ENCODE data around the gene CCNE1. TPM values are rescaled to one million over a fixed set of nuclear protein-coding genes. Genes with fewer than 3 reads are reported as not detected.
"Not testable (repeated sequence)": the region's sequence is repeated elsewhere in the genome, so short reads cannot be mapped to it uniquely, and the experiment has no call there.

The CCNE1 gene
- total RNA-seq, 2 donors from 2014 or later, result 43.5 to 48.6 TPM

DNA sequence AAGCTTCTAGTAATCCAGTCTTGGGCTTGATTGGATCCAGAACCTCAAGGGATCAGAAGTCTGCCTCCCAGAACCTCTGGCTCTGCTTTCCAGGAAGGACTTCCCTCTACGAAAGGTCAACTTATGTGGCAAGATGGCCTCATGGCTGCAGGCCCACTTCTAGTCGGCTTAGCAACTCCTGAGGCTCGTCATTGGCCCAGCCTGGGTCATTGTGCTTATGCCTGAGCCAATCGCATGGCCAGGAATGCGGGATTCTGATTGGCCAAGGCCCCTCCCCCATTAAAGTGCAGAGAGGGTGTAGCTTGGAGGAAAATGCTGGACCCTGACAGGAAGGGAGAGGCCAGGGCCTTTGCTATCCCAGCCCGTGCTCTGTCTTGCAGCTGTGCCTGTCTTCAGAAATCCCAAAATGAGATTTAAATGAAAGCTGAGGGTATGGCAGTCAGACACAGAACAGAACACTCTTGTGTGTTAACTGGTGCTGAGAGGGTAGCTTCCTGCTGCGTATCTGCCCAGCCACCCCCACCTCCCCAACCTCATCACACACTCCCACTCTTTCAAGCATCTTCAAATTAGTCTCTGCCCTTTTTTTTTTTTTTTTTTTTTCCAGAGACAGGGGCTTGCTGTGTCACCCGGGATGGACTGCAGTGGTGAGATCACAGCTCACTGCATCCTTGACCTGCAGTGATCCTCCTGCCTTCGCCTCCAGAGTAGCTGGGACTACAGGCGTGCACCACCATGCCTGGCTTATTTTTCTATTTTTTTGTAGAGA, 5.5 kb upstream of the CCNE1 start:
- H3K36me3 Mint-ChIP-seq, result no peaks in the 10 kb centered on the region
- ATAC-seq (no peak), DNase-seq (ENCODE audit: low spot score in 2 of 2) (no peak)

DNA sequence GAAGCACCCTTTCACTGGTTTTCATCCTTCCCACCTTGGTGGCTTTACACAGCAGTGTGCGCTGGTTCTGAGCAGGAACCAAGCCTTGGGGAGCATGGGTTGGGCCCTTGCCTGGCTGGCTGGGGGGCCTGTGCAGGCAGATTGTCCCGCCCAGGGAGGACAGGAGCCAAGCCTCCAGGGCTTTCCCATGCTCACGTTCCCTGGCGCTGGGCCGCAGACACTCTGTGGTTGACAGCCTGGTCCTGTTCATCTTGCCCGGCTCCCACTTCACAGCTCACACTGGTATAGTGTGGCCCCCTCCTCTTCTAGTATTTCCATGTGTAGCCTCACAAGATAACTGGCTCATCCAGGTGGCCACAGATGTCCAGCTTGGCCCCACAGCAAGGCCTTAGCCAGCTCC, 4.6 kb upstream of the CCNE1 start:
- Mint-ChIP-seq H3K9me3 (no peaks in the 10 kb centered on the region), H3K36me3 (no peaks in the 10 kb centered on the region), H3K27ac (no peak overlapping the region)
- DNase-seq (ENCODE audit: low spot score in 2 of 2) (no peak), ATAC-seq (no peak)

More for the DNA sequence above, 5.5 kb upstream of the CCNE1 start:
- Mint-ChIP-seq H3K9me3 (no peaks in the 10 kb centered on the region), H3K27ac (no peak overlapping the region)

DNA sequence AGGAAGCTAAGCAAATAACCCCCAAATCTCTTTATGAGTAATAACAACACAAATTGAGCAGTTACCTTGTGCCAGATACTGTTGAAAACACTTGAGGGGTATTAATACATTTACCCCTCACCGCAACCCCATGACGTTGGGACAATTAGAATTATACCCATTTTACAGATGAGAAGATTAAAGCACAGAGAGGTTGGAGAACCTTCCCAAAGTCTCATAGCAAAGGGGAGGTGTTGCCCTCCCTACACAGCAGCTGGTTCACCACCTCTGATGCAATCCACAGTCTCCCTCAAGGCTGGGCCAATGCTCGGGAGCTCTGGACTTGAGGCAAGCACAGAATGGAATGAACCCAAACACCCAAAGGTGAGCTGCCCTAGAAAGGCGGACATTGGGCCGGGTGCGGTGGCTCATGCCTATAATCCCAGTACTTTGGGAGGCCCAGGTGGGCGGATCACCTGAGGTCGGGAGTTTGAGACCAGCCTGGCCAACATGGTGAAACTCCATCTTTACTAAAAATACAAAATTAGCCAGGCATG, 3.9 kb upstream of the CCNE1 start:
- no peak for DNase-seq (ENCODE audit: low spot score in 2 of 2)
- peaks cover 3 to 4% of the 10 kb centered on the region in 2 donors for H3K36me3 Mint-ChIP-seq
- H3K27ac Mint-ChIP-seq, result no peak overlapping the region
- no peaks in the 10 kb centered on the region for H3K9me3 Mint-ChIP-seq
- no peak for ATAC-seq

DNA sequence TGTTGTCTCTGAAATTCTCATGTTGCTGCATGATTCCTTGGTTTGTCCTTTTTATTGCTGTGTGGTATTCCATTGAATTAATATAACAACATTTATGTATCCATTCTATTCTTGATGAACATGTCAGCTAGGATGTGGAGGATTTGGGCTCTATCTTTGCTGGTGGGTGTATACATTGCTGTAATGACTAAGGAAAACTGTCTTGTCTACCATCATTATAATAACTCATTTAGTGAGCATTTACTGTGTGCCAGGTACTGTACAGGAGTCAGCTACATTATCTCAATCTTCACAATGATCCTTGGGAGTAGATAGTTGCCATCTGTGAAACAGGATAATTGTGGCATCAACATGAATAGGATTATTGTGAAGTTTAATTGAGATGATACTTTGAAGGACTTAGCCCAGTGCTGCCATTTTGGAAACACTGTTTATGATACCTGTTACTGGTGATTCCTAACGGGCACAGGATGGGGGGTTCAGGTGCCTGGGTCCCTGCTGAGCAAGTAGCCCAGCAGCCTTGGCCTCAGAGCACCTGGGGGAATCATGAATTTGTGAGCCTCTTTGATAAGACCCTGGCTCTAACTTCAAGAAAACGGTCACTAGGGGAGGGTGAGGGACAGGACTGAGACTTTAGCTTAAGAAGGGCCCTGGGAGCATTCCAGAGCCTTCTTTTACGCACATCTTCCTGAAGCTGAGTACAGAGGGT, 1.8 kb upstream of the CCNE1 start:
- DNase-seq (ENCODE audit: low spot score in 2 of 2), result no peak
- Mint-ChIP-seq H3K9me3 (no peaks in the 10 kb centered on the region), H3K36me3 (peaks cover 13 to 23% of the 10 kb centered on the region in 2 donors), H3K27ac (peak overlapping the region in 1 of 2 donors; percentile 76)
- no peak for ATAC-seq

GRCh38 chr19:29810504-29810871, 1.3 kb upstream of the CCNE1 start:
- DNase-seq (ENCODE audit: low spot score in 2 of 2) (no peak), ATAC-seq (no peak)
- Mint-ChIP-seq H3K36me3 (peaks cover 13 to 28% of the 10 kb centered on the region in 2 donors), H3K9me3 (no peaks in the 10 kb centered on the region), H3K27ac (peak overlapping the region; percentile 76 to 94)

- peak overlapping the region; percentile 10 to 66 for H3K27ac Mint-ChIP-seq
Measured at GRCh38 chr19:29812080-29812880, 489 bp downstream of the CCNE1 start.

GRCh38 chr19:29812881-29813275, 1.1 kb downstream of the CCNE1 start:
- H3K36me3 Mint-ChIP-seq, result peaks cover 19 to 36% of the 10 kb centered on the region in 2 donors
- DNase-seq (ENCODE audit: low spot score in 2 of 2), result no peak
- no peak for ATAC-seq
- H3K9me3 Mint-ChIP-seq, result no peaks in the 10 kb centered on the region
- peak overlapping the region; percentile 10 to 66 for H3K27ac Mint-ChIP-seq

More at GRCh38 chr19:29812080-29812880, 489 bp downstream of the CCNE1 start:
- DNase-seq (ENCODE audit: low spot score in 2 of 2) (peak in 1 of 2 donors; percentile 23), ATAC-seq (peak; percentile 1 to 19)
- Mint-ChIP-seq H3K36me3 (peaks cover 17 to 33% of the 10 kb centered on the region in 2 donors), H3K9me3 (no peaks in the 10 kb centered on the region)

GRCh38 chr19:29813642-29814041, 1.9 kb downstream of the CCNE1 start:
- peaks cover 19 to 36% of the 10 kb centered on the region in 2 donors for H3K36me3 Mint-ChIP-seq
- peak overlapping the region in 1 of 2 donors; percentile 47 for H3K27ac Mint-ChIP-seq
- H3K9me3 Mint-ChIP-seq, result no peaks in the 10 kb centered on the region
- DNase-seq (ENCODE audit: low spot score in 2 of 2) (no peak), ATAC-seq (no peak)

- Mint-ChIP-seq H3K27ac (no peak overlapping the region), H3K36me3 (peaks cover 28 to 47% of the 10 kb centered on the region in 2 donors), H3K9me3 (no peaks in the 10 kb centered on the region)
- no peak for DNase-seq (ENCODE audit: low spot score in 2 of 2)
- ATAC-seq, result no peak
Measured at GRCh38 chr19:29815231-29815630, 3.4 kb downstream of the CCNE1 start.

GRCh38 chr19:29817316-29817715, 5.5 kb downstream of the CCNE1 start:
- ATAC-seq, result no peak
- Mint-ChIP-seq H3K9me3 (no peaks in the 10 kb centered on the region), H3K36me3 (peaks cover 41 to 65% of the 10 kb centered on the region in 2 donors), H3K27ac (no peak overlapping the region)
- no peak for DNase-seq (ENCODE audit: low spot score in 2 of 2)

DNA sequence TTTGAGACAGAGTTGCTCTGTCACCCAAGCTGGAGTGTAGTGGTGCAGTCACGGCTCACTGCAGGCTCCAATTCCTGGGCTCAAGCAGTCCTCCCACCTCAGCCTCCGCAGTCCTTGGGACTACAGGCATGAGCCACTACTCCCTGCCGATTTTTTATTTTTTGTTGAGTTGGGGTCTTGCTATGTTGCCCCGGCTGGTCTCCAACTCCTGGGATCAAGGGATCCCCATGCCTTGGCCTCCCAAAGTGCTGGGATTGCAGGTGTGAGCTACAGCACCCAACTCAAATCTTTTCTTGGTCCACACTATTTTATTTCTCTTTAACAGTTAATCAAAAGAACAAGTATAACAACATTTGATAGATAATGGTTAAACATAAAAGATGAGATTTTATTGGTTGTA, 7.5 kb downstream of the CCNE1 start:
- ATAC-seq (no peak), DNase-seq (ENCODE audit: low spot score in 2 of 2) (no peak)
- H3K27ac Mint-ChIP-seq, result no peak overlapping the region
- no peaks in the 10 kb centered on the region for H3K9me3 Mint-ChIP-seq
- peaks cover 36 to 61% of the 10 kb centered on the region in 2 donors for H3K36me3 Mint-ChIP-seq

- no peak overlapping the region for H3K27ac Mint-ChIP-seq
- H3K36me3 Mint-ChIP-seq, result peaks cover 36 to 54% of the 10 kb centered on the region in 2 donors
Measured at GRCh38 chr19:29819986-29820385, 8.2 kb downstream of the CCNE1 start.

GRCh38 chr19:29823581-29824330, 12.0 kb downstream of the CCNE1 start:
- no peak for ATAC-seq
- H3K36me3 Mint-ChIP-seq, result peaks cover 29 to 42% of the 10 kb centered on the region in 2 donors

More at GRCh38 chr19:29819986-29820385, 8.2 kb downstream of the CCNE1 start:
- ATAC-seq, result no peak
- H3K9me3 Mint-ChIP-seq, result no peaks in the 10 kb centered on the region
- DNase-seq (ENCODE audit: low spot score in 2 of 2), result no peak

GRCh38 chr19:29825263-29825662, 13.5 kb downstream of the CCNE1 start:
- DNase-seq (ENCODE audit: low spot score in 2 of 2); H3K27ac Mint-ChIP-seq; ATAC-seq; H3K9me3 Mint-ChIP-seq: not testable (repeated sequence)
- H3K36me3 Mint-ChIP-seq, result peaks cover 21 to 31% of the 10 kb centered on the region in 2 donors

More at GRCh38 chr19:29823581-29824330, 12.0 kb downstream of the CCNE1 start:
- Mint-ChIP-seq H3K27ac (peak overlapping the region in 1 of 2 donors; percentile 55), H3K9me3 (no peaks in the 10 kb centered on the region)
- DNase-seq (ENCODE audit: low spot score in 2 of 2), result no peak

GRCh38 chr19:29831041-29831548, 19.3 kb downstream of the CCNE1 start:
- H3K9me3 Mint-ChIP-seq, result no peaks in the 10 kb centered on the region
- peaks cover 0 to 12% of the 10 kb centered on the region in 2 donors for H3K36me3 Mint-ChIP-seq
- H3K27ac Mint-ChIP-seq, result peak overlapping the region; percentile 52 to 93
- peak; percentile 96 to 97 for ATAC-seq
- peak; percentile 58 to 79 for DNase-seq (ENCODE audit: low spot score in 2 of 2)

DNA sequence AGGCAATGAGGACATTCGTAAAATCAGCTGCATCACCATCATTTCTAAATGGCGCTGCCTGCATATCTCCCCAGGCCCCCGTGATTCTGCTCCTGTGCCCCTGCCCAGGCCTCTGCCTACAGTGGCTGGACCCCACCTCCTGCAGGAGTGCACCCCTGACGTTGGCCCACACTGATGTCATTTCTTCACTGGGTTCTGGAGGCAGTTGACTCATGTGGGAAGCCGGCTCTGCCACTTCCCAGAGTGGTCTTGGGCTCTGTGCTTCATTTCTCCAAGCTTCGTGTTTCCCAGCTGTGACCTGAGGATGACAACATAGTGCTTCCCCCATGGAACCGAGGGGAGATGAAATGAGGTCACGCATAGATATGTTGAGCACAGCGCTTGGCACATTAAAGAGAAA, 19.9 kb downstream of the CCNE1 start:
- H3K9me3 Mint-ChIP-seq, result no peaks in the 10 kb centered on the region
- ATAC-seq, result no peak
- H3K27ac Mint-ChIP-seq, result peak overlapping the region in 1 of 2 donors; percentile 52
- H3K36me3 Mint-ChIP-seq, result peaks cover 0 to 12% of the 10 kb centered on the region in 2 donors
- no peak for DNase-seq (ENCODE audit: low spot score in 2 of 2)
